HUES6 (cell line): ENCODE data around the gene GTPBP2.

Experiments used
- H3K27ac ChIP-seq: 2 replicates; pipeline ENCODE4 v1.7.0; 2013; ENCODE audit warnings: low read depth, mild to moderate bottlenecking, low read length, inconsistent platforms
- H3K27me3 ChIP-seq: 2 replicates; pipeline ENCODE4 v1.6.1; 2013; ENCODE audit warnings: low read length; ENCODE audit not compliant: control insufficient read depth, insufficient read depth
- H3K36me3 ChIP-seq: 2 replicates; pipeline ENCODE4 v1.6.1; 2013; ENCODE audit warnings: low read length; ENCODE audit not compliant: control insufficient read depth, insufficient read depth
- H3K4me1 ChIP-seq: 2 replicates; pipeline ENCODE4 v1.6.1; 2013; ENCODE audit warnings: low read length; ENCODE audit not compliant: control insufficient read depth, insufficient read depth
- H3K4me3 ChIP-seq: 2 replicates; pipeline ENCODE4 v1.5.1; 2013; ENCODE audit warnings: low read depth, low read length
- H3K9ac ChIP-seq: one replicate; pipeline ENCODE4 v1.6.1; 2013; ENCODE audit warnings: mild to moderate bottlenecking, low read length
- H3K9me3 ChIP-seq: 2 replicates; pipeline ENCODE4 v1.6.1; 2013; ENCODE audit warnings: low read depth, low read length; ENCODE audit not compliant: control insufficient read depth, insufficient read depth

The GTPBP2 gene

GRCh38 chr6:43570876-43571441 is 58.1 kb downstream of the GTPBP2 start:
- Histone ChIP-seq H3K36me3 (peaks cover 71% of the 10 kb centered on the region), H3K27ac (no peak overlapping the region), H3K4me1 (no peaks in the 10 kb centered on the region)

More at GRCh38 chr6:43570876-43571441, 58.1 kb downstream of the GTPBP2 start:
- Histone ChIP-seq H3K27me3 (no peaks in the 10 kb centered on the region), H3K4me3 (no peak overlapping the region), H3K9me3 (no peaks in the 10 kb centered on the region), H3K9ac (no peak overlapping the region)
